GM19023 (cell line): ENCODE results near the gene GPR173.

Source experiments
- ATAC-seq: cut with Tn5 transposase; IDR thresholded peaks from one replicate; pipeline ENCODE4 v1.9.1; 2021; ENCODE audit warnings: mild to moderate bottlenecking, moderate library complexity; ENCODE audit not compliant: unreplicated experiment

Gene GPR173

DNA sequence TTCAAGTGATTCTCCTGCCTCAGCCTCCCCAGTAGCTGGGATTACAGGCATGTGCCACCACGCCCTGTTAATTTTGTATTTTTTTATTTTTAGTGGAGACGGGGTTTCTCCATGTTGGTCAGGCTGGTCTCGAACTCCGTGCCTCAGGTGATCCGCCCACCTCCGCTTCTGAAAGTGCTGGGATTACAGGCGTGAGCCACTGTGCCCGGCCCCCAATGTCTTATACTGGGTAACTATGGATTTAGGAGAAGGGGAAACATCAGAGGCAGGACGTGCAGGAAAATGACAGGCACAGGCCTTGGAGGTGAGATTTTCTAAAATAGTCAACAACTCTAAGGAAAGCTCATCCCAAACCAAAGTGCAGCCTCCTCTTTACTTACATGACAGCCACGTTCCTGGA is 22.5 kb downstream of the GPR173 start:
- ATAC-seq, result no peak

DNA sequence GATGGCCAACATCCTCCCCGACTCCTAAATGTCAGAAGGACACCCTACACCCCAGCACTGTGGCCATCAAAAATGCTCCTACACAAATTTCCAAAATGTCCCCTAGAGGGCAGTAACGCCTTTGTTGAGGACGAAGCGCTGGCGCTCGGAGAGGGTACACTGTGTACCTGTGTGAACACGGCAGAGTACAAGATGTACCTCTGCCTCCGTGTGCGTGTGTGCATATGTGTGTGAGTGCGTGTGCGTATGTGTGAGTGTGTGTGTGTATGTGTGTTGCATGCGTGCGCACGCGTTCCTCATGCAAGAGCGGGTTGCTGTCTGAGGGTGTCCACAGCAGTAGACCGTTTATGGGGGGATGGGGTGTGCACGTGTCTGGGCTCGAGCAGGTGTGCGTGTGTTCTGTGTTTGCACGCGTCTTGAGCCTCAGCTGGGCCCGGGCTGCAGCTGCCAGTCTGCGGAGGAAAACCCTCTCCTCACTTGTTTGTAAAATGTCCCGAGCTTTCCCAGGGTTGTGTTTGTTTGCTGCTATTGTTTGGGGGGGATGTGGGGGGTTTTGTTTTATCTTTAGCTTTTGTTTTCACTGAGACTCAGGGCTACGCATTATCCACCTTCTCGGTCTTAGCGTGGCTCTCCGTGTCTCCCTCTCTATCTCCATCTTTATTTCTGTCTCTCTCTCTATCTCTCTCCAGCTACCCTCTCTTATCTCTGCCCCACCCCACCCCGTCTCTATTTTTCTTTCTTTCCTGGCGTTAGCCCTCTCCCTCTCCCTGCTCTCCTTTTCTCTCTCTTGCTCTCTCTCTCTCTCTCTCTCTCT is 23.2 kb downstream of the GPR173 start:
- ATAC-seq, result peak; percentile 85

DNA sequence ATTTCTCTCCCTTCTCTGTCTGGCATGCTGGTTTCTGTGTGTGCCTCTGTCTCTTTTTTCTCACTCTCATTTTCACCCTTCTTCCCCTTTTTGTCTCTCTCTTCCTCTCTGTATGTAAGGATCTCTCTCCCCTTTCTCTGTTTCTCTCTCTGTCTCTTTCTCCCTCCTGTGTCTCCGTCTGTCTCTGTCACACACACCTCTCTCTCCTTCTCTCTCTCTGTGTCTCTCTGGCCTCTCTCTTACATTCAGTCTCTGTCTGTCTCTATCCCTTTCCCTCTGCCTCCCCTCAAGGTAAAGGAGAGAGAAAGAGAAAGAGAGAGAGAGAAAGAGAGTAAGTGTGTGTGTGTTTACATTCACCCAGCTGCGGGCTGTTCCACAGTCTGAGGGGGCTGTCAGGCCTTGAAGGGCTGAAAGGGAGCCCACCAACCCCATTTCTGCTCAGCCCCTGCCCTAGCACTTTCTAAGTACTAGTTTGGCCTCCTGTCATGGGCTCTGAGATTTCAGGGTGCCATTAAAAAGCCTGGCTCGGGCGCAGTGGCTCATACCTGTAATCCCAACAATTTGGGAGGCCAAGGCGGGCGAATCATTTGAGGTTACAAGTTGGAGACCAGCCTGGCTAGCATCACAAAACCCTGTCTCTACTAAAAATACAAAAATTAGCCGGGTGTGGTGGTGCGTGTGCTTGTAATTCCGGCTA is 24.0 kb downstream of the GPR173 start:
- no peak for ATAC-seq

- no peak for ATAC-seq
Observed at GRCh38 chrX:53073115-53073586, 24.6 kb downstream of the GPR173 start.

DNA sequence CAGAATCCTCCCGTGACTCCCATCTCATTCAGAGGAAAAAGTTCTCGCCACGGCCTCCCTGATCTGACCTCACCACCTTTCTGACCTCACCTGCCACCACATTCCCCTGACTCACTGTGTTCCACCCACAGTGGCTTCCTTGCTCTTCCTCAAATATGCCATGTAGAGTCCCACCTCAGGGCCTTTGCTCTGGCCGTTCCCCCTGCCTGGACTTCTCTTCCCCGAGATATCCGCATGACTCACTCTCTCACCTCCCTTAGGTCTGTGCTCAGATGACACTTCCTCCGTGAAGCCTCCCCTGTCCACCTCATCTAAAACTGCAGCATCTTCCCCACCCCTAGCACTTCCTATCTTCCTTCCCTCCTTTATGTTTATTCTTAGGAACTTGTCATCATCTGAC is 26.4 kb downstream of the GPR173 start:
- no peak for ATAC-seq

GRCh38 chrX:53076671-53077070 is 28.1 kb downstream of the GPR173 start:
- no peak for ATAC-seq

DNA sequence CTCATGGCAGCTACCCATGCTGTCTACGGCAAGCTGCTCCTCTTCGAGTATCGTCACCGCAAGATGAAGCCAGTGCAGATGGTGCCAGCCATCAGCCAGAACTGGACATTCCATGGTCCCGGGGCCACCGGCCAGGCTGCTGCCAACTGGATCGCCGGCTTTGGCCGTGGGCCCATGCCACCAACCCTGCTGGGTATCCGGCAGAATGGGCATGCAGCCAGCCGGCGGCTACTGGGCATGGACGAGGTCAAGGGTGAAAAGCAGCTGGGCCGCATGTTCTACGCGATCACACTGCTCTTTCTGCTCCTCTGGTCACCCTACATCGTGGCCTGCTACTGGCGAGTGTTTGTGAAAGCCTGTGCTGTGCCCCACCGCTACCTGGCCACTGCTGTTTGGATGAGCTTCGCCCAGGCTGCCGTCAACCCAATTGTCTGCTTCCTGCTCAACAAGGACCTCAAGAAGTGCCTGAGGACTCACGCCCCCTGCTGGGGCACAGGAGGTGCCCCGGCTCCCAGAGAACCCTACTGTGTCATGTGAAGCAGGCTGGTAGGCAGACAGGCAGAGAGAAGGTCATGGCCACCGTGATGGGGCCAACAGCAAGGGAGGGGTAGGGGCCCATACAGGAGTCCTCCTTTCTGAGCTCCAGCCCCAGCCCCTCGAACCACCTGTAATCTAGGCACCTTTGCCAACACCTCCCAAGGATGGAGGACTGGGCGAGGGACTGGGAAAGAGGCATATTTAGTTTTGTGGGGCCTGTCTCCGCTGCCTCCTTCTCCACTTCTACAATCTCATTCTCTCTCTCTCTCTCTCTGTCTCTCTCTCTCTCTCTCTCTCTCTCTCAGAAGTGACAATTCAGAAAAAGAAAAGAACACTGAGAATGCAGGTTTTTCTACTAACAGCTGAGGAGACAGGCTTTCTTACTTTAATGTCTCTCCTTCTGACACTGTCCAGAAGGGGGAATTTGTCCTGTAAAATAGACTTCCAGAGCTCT is 28.9 kb downstream of the GPR173 start:
- no peak for ATAC-seq

DNA sequence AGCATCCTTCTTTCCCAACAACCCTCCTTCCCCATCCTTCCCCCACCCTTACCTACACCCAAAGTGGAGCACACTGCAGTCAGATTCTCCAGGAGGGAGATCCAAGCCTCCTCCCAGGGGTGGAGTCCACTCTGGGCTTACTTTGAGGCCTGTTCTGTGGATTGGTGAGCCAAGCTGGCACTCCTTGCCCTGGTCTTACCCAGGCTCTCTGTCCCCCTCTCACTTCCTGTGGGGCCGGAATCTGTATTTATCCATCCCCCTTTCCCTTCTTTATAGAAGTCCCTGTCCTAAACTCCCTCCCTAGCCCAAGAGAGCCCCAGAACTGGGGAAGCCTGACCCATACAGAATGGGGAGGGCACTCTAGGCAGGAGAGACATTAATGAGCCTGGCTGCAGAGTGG is 30.4 kb downstream of the GPR173 start:
- no peak for ATAC-seq

DNA sequence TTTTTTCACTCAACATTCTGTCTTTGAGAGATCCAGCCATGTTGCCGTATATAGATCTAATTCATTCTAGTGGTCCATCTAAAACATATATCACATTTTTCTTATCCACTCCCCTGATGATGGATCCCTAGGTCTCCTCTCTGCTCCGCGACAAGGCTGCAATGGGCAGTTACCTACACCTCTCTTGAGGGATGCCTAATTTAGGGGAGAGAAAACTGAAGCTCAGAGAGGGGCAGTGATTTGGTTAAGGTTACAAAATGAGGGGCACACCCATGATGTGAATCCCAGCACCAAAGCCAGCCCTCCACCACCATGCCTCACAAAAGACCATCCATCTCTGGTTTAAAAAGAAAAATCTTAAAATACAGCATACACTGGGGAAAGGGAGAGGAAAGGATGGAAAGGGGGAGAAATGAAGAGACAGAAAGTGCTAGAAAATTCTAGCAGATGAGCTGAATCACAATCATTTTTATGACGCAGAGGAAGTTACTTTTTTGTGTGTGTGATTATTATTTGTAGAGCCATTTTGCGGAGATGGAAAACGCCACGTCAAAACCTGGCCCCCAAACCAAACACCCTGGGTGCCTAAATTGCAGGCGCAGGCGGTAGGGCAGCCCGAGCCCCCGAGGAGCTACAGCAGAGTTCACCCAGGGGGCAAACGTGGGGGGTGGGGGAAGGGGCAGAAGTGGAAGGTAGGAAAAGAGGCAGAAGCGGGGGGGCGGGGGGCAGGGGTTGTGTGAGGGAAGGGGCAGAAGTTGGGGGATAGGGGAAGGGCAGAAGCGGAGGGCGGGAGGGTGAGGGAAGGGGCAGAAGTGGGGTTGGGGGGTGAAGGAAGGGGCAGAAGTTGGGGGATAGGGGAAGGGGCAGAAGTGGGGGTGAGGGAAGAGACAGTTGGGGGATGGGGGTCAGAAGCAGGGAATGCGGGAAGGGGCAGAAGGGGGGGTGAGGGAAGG is 32.3 kb downstream of the GPR173 start:
- ATAC-seq, result no peak

- ATAC-seq, result peak; percentile 92
Observed at GRCh38 chrX:53081925-53082772, 33.6 kb downstream of the GPR173 start, which contains the start of gene TSPYL2. Gene TSPYL2 (plus strand): TSS chrX:53082367. CDS start chrX:53082499, 132 bp downstream.

- ATAC-seq, result no peak
Observed at GRCh38 chrX:53082773-53083616, 34.4 kb downstream of the GPR173 start.

DNA sequence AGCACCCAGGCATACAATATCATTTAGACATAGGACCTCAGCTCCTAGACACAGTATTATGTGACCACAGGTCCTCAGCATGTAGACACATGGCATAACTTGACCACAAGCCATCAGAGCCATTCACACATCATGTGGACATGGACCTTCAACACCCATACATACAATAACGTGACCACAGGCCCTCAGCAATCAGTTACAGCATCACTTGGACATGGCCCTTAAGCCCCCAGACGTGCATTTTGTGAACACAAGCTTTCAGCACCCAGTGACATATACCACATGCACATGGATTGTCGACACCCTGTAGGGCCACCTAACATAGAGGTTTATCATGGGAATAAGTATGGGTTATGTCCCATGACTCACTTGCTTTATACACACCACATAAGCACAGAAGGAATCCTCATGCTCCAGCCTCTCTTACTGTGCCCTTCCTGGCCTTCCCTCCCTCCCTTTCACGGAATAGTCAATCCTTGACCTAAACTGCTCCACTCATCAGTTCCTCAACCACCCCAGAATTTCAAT is 35.5 kb downstream of the GPR173 start:
- ATAC-seq, result no peak

DNA sequence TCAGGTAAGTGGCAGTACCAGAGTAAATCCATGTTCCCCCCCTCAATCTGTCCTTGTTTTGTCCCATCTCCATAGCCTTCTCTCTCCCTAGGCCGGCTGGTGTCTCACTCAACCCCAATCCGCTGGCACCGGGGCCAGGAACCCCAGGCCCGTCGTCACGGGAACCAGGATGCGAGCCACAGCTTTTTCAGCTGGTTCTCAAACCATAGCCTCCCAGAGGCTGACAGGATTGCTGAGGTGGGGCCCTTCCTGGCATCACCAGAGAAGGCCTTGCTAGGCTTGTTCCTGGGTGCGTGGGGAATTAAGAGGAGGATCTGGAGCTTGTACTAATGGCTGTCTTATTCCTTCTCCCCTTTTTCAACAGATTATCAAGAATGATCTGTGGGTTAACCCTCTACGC is 36.3 kb downstream of the GPR173 start:
- ATAC-seq, result no peak

DNA sequence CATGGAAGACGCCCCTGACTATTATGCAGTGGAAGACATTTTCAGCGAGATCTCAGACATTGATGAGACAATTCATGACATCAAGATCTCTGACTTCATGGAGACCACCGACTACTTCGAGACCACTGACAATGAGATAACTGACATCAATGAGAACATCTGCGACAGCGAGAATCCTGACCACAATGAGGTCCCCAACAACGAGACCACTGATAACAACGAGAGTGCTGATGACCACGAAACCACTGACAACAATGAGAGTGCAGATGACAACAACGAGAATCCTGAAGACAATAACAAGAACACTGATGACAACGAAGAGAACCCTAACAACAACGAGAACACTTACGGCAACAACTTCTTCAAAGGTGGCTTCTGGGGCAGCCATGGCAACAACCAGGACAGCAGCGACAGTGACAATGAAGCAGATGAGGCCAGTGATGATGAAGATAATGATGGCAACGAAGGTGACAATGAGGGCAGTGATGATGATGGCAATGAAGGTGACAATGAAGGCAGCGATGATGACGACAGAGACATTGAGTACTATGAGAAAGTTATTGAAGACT is 37.2 kb downstream of the GPR173 start:
- no peak for ATAC-seq

DNA sequence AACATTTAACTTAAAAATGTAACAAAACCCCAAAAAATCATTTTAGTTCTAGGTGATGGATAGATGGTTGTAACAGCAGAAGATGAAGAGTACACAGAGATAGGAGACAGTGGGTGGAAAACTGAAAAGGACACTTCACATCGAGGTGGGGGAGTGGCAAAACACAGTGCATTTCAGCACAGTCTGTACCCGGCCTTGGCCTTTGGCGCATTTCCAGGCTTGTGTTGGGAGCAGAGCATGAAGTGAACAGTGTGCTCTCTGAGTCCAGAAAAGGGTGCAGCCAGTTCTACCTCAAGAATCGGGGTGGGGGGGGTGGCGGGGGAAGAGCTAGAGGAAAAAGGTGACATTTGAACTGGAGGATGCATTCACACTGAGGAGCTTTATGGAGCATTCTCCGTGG is 37.9 kb downstream of the GPR173 start:
- no peak for ATAC-seq

DNA sequence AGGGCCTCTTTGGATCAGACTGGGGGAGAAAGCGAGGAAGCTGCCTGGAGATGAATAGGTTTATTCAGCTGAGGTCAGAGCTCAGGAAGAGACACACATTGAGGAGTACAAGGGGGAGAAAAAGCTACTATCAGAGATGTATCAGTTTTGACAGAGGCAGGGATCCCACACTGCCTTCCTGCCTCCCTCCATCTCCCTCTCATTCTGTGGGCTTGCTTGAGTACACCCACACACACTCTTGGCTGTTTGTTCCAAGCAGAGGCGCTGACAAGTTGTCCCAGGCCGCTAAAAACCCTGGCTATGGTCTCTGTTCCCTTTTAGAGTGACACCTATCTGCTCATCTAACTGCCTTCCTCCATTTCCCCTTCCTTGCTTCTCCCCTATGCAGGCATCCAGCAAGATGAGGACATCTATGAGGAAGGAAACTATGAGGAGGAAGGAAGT is 38.8 kb downstream of the GPR173 start:
- no peak for ATAC-seq
